NT2/D1 (cell line): ENCODE results near the gene RASSF7.

Experiments
- SUZ12 ChIP-seq: IDR thresholded peaks from 2 replicates; pipeline ENCODE4 v1.6.1; 2011; ENCODE audit not compliant: insufficient read length, insufficient read depth; ENCODE audit errors: extremely low read depth
- YY1 ChIP-seq: IDR thresholded peaks from 2 replicates; pipeline ENCODE4 v1.6.1; 2011; ENCODE audit not compliant: insufficient read length, insufficient read depth
- ZNF274 ChIP-seq: IDR thresholded peaks from 2 replicates; pipeline ENCODE4 v1.6.1; 2011; ENCODE audit warnings: mild to moderate bottlenecking, low read depth, low read length

- no peak for TF ChIP-seq YY1
- TF ChIP-seq ZNF274, result no peak
- no peak for TF ChIP-seq SUZ12
Observed at GRCh38 chr11:518463-519202, 42.1 kb upstream of the RASSF7 start.
